ENCODE data around the gene POFUT1. TPM values are rescaled to one million over a fixed set of nuclear protein-coding genes. Genes with fewer than 3 reads are reported as not detected.

POFUT1 gene
- polyA plus RNA-seq, 1 donor (not counting 4 experiments of a cell fraction or from before 2014, with no cell fraction given): 25.1 TPM

GRCh38 chr20:32216179-32217142, 8.8 kb downstream of the POFUT1 start:
- dilution Hi-C loops (cut with MboI; ENCODE audit: extremely low pct_ligation_motif_present, low sequenced_read_pairs): no loop called here

DNA sequence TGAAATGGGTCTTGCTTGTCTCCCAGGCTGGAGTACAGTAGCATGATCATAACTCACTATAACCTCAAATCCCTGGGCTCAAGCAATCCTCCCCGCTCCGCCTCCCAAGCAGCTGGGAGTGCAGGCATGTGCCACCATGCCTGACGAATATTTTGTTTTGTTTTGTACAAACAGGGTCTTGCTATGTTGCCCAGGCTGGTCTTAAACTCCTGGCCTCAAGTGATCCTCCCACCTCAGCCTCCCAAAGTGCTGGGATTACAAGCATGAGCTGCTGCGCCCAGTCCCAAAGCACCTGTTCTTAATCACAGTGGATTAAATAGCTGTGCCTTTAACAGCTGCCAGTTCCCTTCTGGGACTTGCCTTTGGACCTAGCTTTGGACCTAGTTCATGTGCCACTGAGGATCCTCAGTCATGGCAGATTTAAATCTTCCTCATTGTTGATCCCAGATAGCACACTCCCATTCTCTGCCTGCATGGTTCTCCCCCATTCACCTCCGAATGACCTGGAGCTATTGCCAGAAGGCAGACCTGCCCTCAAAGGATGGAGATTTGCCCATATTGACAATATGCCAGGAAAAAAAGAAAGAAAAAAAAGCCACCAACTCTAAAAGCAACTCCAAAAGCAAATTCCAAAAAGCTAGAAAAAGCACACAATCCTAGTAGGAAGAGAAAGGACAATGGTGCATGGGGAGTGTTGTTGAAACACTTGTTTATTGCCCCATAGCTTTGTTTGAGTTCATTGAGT, 10.6 kb downstream of the POFUT1 start:
- Histone ChIP-seq H3K27me3 (ENCODE audit: control insufficient read depth, extremely low read depth, insufficient read depth, low read length) (no peaks in the 10 kb centered on the region), H3K4me3 (ENCODE audit: control insufficient read depth in 2 of 3, extremely low read depth in 1 of 3, insufficient read depth in 2 of 3, low read depth in 1 of 3, low read length in 3 of 3) (no peak overlapping the region), H2AFZ (ENCODE audit: control insufficient read depth, low read length) (no peak overlapping the region), H3K36me3 (ENCODE audit: control insufficient read depth in 2 of 2, extremely low read depth in 1 of 2, insufficient read depth in 2 of 2, low read length in 2 of 2) (peaks cover 29 to 38% of the 10 kb centered on the region in 2 experiments), H3K27ac (ENCODE audit: control insufficient read depth, insufficient read depth, low read length) (no peak overlapping the region), H3K4me2 (ENCODE audit: control insufficient read depth, extremely low read depth, insufficient read depth, low read depth, low read length) (no peak overlapping the region), H3K9me3 (ENCODE audit: control insufficient read depth, low read depth, low read length) (no peaks in the 10 kb centered on the region), H3K9me1 (ENCODE audit: control insufficient read depth, extremely low read depth, insufficient read depth, low read length) (no peaks in the 10 kb centered on the region), H3K9ac (ENCODE audit: control insufficient read depth, extremely low read depth, insufficient read depth, low read length) (no peak overlapping the region), H3K4me1 (ENCODE audit: control insufficient read depth, extremely low read depth, insufficient read depth, low read length) (no peaks in the 10 kb centered on the region), H3K79me2 (ENCODE audit: control insufficient read depth, insufficient read depth, low read length) (no peaks in the 10 kb centered on the region), H4K20me1 (ENCODE audit: control insufficient read depth, extremely low read depth, insufficient read depth, low read length) (no peaks in the 10 kb centered on the region)
- FAIRE-seq (no peak), DNase-seq (ENCODE audit: low read depth, low spot score) (no peak)
- no peak for TF ChIP-seq CTCF (optimal IDR thresholded peaks at IDR 0.05 in 1 of 3, IDR thresholded peaks at IDR 0.05 in 1 of 3, conservative IDR thresholded peaks at IDR 0.05 in 1 of 3; ENCODE audit: extremely low read depth in 1 of 3, insufficient read depth in 2 of 3, low read length in 3 of 3)
- no peak for TF ChIP-seq EZH2 (IDR thresholded peaks at IDR 0.05; ENCODE audit: low read length)
- dilution Hi-C loops (cut with MboI; ENCODE audit: extremely low pct_ligation_motif_present, low sequenced_read_pairs): no loop called here

More at GRCh38 chr20:32216179-32217142, 8.8 kb downstream of the POFUT1 start:
- Histone ChIP-seq H3K27me3 (ENCODE audit: control insufficient read depth, extremely low read depth, insufficient read depth, low read length) (no peaks in the 10 kb centered on the region), H3K4me3 (ENCODE audit: control insufficient read depth in 2 of 3, extremely low read depth in 1 of 3, insufficient read depth in 2 of 3, low read depth in 1 of 3, low read length in 3 of 3) (no peak overlapping the region), H3K79me2 (ENCODE audit: control insufficient read depth, insufficient read depth, low read length) (peaks cover 5% of the 10 kb centered on the region), H3K27ac (ENCODE audit: control insufficient read depth, insufficient read depth, low read length) (no peak overlapping the region), H2AFZ (ENCODE audit: control insufficient read depth, low read length) (no peak overlapping the region), H3K4me1 (ENCODE audit: control insufficient read depth, extremely low read depth, insufficient read depth, low read length) (no peaks in the 10 kb centered on the region), H3K9me1 (ENCODE audit: control insufficient read depth, extremely low read depth, insufficient read depth, low read length) (no peaks in the 10 kb centered on the region), H3K9me3 (ENCODE audit: control insufficient read depth, low read depth, low read length) (no peaks in the 10 kb centered on the region), H3K36me3 (ENCODE audit: control insufficient read depth in 2 of 2, extremely low read depth in 1 of 2, insufficient read depth in 2 of 2, low read length in 2 of 2) (peaks cover 31 to 37% of the 10 kb centered on the region in 2 experiments), H4K20me1 (ENCODE audit: control insufficient read depth, extremely low read depth, insufficient read depth, low read length) (no peaks in the 10 kb centered on the region), H3K4me2 (ENCODE audit: control insufficient read depth, extremely low read depth, insufficient read depth, low read depth, low read length) (no peak overlapping the region), H3K9ac (ENCODE audit: control insufficient read depth, extremely low read depth, insufficient read depth, low read length) (no peak overlapping the region)
- TF ChIP-seq CTCF (optimal IDR thresholded peaks at IDR 0.05 in 1 of 3, IDR thresholded peaks at IDR 0.05 in 1 of 3, conservative IDR thresholded peaks at IDR 0.05 in 1 of 3; ENCODE audit: extremely low read depth in 1 of 3, insufficient read depth in 2 of 3, low read length in 3 of 3) (no peak), EZH2 (IDR thresholded peaks at IDR 0.05; ENCODE audit: low read length) (no peak)
- FAIRE-seq: no peak
- DNase-seq (ENCODE audit: low read depth, low spot score): no peak
